Measurements from ENCODE around the gene CYP24A1.

GRCh38 chr20:54219751-54220426, 46.1 kb upstream of the CYP24A1 start:
- TF ChIP-seq, protein P1, sequence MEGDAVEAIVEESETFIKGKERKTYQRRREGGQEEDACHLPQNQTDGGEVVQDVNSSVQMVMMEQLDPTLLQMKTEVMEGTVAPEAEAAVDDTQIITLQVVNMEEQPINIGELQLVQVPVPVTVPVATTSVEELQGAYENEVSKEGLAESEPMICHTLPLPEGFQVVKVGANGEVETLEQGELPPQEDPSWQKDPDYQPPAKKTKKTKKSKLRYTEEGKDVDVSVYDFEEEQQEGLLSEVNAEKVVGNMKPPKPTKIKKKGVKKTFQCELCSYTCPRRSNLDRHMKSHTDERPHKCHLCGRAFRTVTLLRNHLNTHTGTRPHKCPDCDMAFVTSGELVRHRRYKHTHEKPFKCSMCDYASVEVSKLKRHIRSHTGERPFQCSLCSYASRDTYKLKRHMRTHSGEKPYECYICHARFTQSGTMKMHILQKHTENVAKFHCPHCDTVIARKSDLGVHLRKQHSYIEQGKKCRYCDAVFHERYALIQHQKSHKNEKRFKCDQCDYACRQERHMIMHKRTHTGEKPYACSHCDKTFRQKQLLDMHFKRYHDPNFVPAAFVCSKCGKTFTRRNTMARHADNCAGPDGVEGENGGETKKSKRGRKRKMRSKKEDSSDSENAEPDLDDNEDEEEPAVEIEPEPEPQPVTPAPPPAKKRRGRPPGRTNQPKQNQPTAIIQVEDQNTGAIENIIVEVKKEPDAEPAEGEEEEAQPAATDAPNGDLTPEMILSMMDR (IDR thresholded peaks at IDR 0.05; ENCODE audit: poor library complexity, severe bottlenecking): peak; percentile 84
- no peak for TF ChIP-seq POLR2AphosphoS5 (IDR thresholded peaks at IDR 0.05)
